Calu3 (cell line): ENCODE measurements around the gene DSTYK. TPM values are rescaled to one million over a fixed set of nuclear protein-coding genes. Genes with fewer than 3 reads are reported as not detected.

Experiments used
- BruUV-seq: library from RNA; stranded (reverse); fragments of 400-500 nt; replicated peaks from 2 replicates; lab custom pipeline; 2021; lab: Mats Ljungman, UMichigan
- CTCF ChIA-PET: fragments of 300-600 bp; sonication (Branson Sonifier 250); formaldehyde crosslinking; loops from one replicate; lab custom pipeline; 2022; ENCODE audit warnings: antibody characterized with exemption; lab: Charles Lee
- DNase-seq: peaks from one replicate; pipeline ENCODE4 v3.0.0; 2022
- H3K27ac Mint-ChIP-seq: one replicate; pipeline ENCODE4 v1.8.0; 2022; ENCODE audit warnings: mixed read lengths; ENCODE audit not compliant: unreplicated experiment
- H3K27me3 Mint-ChIP-seq: one replicate; pipeline ENCODE4 v1.8.0; 2022; ENCODE audit warnings: mixed read lengths; ENCODE audit not compliant: unreplicated experiment
- H3K36me3 Mint-ChIP-seq: one replicate; pipeline ENCODE4 v1.8.0; 2022; ENCODE audit warnings: mild to moderate bottlenecking, moderate library complexity, mixed read lengths; ENCODE audit not compliant: insufficient read depth, unreplicated experiment
- H3K4me1 Mint-ChIP-seq: one replicate; pipeline ENCODE4 v1.8.0; 2022; ENCODE audit warnings: mild to moderate bottlenecking, low read depth, mixed read lengths; ENCODE audit not compliant: unreplicated experiment
- H3K4me3 Mint-ChIP-seq: one replicate; pipeline ENCODE4 v1.8.0; 2022; ENCODE audit warnings: mild to moderate bottlenecking, low read depth, moderate library complexity, mixed read lengths; ENCODE audit not compliant: unreplicated experiment
- H3K9me3 Mint-ChIP-seq: one replicate; pipeline ENCODE4 v1.8.0; 2022; ENCODE audit warnings: low read depth, mixed read lengths; ENCODE audit not compliant: unreplicated experiment
- intact Hi-C: fragments of 100-400 bp; cut with micrococcal nuclease; formaldehyde crosslinking; loops from one replicate; pipeline ENCODE4 v1.10.0; 2022; ENCODE audit not compliant: unreplicated experiment
- total RNA-seq: library from RNA; stranded (reverse); gene quantifications from 2 replicates; pipeline ENCODE4 v1.2.3, GENCODE V29; 2022
- TF ChIP-seq, protein P1 (sequence below): fragments of 200-600 bp; IDR thresholded peaks from one replicate; pipeline ENCODE4 v1.8.0; 2022; ENCODE audit warnings: antibody characterized with exemption; ENCODE audit not compliant: unreplicated experiment

DSTYK gene
- total RNA-seq, 1 experiment from 2014 or later, result 8.3 TPM

DNA sequence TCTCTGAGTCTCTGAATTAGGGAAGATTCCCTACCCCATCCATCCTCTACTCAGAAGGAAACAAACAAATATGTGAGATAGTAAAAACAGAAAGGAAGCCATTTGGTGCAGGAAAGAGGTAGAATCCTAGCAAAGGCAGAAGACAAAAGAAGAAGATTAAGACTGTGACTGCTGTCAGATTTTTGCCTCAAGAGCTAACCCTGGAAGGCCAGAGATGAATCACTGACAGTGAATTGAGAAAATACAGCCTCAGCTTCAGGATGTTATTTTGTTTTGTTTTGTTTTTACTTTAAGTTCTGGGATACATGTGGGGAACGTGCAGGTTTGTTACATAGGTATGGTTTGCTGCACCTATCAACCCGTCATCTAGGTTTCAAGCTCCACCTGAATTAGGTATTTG, 31.7 kb downstream of the DSTYK start:
- no peaks in the 10 kb centered on the region for H3K27me3 Mint-ChIP-seq
- no peak overlapping the region for H3K4me3 Mint-ChIP-seq
- BruUV-seq, result no TSS peak
- DNase-seq, result no peak
- H3K4me1 Mint-ChIP-seq, result peaks cover 12% of the 10 kb centered on the region
- H3K36me3 Mint-ChIP-seq, result no peaks in the 10 kb centered on the region
- H3K27ac Mint-ChIP-seq, result no peak overlapping the region
- intact Hi-C loops, result no loop called here
- H3K9me3 Mint-ChIP-seq, result no peaks in the 10 kb centered on the region
- TF ChIP-seq, protein P1, sequence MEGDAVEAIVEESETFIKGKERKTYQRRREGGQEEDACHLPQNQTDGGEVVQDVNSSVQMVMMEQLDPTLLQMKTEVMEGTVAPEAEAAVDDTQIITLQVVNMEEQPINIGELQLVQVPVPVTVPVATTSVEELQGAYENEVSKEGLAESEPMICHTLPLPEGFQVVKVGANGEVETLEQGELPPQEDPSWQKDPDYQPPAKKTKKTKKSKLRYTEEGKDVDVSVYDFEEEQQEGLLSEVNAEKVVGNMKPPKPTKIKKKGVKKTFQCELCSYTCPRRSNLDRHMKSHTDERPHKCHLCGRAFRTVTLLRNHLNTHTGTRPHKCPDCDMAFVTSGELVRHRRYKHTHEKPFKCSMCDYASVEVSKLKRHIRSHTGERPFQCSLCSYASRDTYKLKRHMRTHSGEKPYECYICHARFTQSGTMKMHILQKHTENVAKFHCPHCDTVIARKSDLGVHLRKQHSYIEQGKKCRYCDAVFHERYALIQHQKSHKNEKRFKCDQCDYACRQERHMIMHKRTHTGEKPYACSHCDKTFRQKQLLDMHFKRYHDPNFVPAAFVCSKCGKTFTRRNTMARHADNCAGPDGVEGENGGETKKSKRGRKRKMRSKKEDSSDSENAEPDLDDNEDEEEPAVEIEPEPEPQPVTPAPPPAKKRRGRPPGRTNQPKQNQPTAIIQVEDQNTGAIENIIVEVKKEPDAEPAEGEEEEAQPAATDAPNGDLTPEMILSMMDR, result no peak
- CTCF ChIA-PET, result interaction anchor here (0.9 kb wide), 1 partner anchor 162 kb away, joined by 3 read pairs; no protein-coding TSS in a partner anchor

DNA sequence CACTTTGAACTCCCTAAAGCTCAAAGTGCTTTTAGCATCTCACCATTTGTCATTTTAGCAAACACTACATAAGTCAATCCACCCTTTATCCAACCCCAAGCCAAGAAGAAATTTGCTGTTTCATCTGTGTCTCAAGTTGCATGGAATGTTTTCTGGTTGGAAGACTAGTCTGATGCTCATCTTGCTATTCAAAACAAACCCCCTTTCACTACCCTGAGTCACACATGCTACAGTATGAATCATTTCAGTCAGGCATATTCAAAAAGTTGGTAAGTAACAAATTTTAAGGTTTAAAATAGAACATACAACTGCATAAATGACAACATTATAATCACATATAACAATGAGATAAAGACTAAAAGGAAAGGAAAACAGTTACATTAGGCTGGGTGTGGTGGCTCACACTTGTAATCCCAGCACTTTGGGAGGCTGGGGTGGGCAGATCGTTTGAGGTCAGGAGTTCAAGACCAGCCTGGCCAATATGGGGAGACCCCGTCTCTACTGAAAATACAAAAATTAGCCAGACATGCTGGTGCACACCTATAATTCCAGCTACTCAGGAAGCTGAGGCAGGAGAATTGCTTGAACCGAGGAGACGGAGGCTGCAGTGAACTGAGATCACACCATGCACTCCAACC, 38.7 kb downstream of the DSTYK start:
- BruUV-seq, result no TSS peak
- no peaks in the 10 kb centered on the region for H3K36me3 Mint-ChIP-seq
- DNase-seq, result no peak
- intact Hi-C loops, result no loop called here
- H3K27ac Mint-ChIP-seq, result no peak overlapping the region
- CTCF ChIA-PET, result interaction anchor here (0.6 to 0.7 kb wide), 3 partner anchors 81 to 366 kb away, joined by 3 to 6 read pairs (median 4); no protein-coding TSS in a partner anchor
- peaks cover 12% of the 10 kb centered on the region for H3K4me1 Mint-ChIP-seq
- no peaks in the 10 kb centered on the region for H3K9me3 Mint-ChIP-seq
- TF ChIP-seq, protein P1, result no peak
- H3K4me3 Mint-ChIP-seq, result no peak overlapping the region
- no peaks in the 10 kb centered on the region for H3K27me3 Mint-ChIP-seq

DNA sequence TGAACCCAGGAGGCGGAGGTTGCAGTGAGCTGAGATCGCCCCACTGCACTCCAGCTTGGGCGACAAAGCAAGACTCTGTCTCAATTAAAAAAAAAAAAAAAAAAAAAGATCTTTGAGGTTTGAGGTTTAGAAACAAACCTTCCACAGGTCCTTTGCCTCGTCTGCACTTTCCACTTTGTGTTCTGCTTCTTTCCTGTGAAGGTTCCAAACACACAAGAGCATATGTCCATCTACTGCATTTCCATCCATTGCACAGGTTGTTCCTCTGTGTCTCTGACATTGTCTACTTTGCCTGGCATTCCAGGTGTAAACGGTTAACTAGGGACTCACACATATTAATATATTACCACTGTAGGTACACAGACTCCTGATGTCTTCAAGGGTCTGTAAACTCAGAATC, 40.1 kb downstream of the DSTYK start:
- Mint-ChIP-seq H3K9me3 (no peaks in the 10 kb centered on the region), H3K4me3 (no peak overlapping the region), H3K27ac (no peak overlapping the region), H3K27me3 (no peaks in the 10 kb centered on the region), H3K36me3 (no peaks in the 10 kb centered on the region), H3K4me1 (peaks cover 12% of the 10 kb centered on the region)
- no TSS peak for BruUV-seq
- TF ChIP-seq, protein P1, result no peak
- intact Hi-C loops, result no loop called here
- CTCF ChIA-PET, result no interaction called here
- DNase-seq, result no peak

DNA sequence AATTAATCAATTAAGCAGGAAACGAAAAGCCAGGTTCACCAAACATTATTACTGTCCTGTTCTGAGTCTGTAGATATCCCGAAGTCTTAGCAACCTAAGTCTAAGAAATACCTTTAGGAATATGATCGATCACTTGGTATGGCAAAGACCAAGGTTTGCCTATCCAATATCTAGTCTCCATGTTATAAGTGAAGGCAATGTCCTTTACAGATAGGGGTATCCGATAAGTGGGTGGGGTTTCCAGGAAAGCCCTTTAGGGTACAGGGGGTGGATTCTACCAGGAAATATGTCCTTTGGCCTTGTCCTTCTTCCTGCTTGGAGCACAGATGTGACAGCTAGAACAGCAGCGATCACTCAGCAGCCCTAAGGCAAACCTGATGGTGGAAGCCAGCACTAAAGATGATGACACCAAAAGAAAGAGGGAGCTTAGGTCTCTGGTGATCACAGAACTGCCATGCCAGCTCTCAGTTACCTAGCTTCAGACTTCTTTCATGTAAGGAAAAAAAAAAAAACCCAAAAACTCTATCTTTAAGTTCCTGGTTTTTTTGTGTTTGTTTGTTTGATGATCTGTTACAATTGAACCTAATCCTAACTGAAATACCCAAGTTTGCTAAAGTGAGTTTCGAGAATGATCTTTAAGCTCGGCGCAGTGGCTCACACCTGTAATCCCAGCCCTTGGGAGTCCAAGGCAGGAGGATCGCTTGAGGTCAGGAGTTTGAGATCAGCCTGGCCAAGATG, 40.8 kb downstream of the DSTYK start:
- no peak overlapping the region for H3K27ac Mint-ChIP-seq
- BruUV-seq, result no TSS peak
- no peak for DNase-seq
- H3K9me3 Mint-ChIP-seq, result no peaks in the 10 kb centered on the region
- intact Hi-C loops, result no loop called here
- no peaks in the 10 kb centered on the region for H3K27me3 Mint-ChIP-seq
- H3K36me3 Mint-ChIP-seq, result no peaks in the 10 kb centered on the region
- TF ChIP-seq, protein P1, result no peak
- H3K4me3 Mint-ChIP-seq, result no peak overlapping the region
- CTCF ChIA-PET, result no interaction called here
- peaks cover 7% of the 10 kb centered on the region for H3K4me1 Mint-ChIP-seq
